Right cardiac atrium (tissue), 5 donors: ENCODE data around the gene SHFL. TPM values are rescaled to one million over a fixed set of nuclear protein-coding genes. Genes with fewer than 3 reads are reported as not detected.

Source experiments
- ATAC-seq, 2 donors: fragments of 200-7000 bp; cut with Tn5 transposase; one replicate each; pipeline versions ENCODE4 v1.8.0 to v1.9.1; 2020; ENCODE audit warnings: moderate library complexity in 2 of 2, mild to moderate bottlenecking in 1 of 2
- DNase-seq, 3 donors: peaks; one replicate each; pipeline ENCODE4 v3.0.0-alpha.2; 2020
- H3K27ac ChIP-seq: one replicate; pipeline ENCODE4 v1.5.1; 2013; ENCODE audit warnings: mild to moderate bottlenecking, low read length, control low read depth, moderate library complexity
- H3K27me3 ChIP-seq: one replicate; pipeline ENCODE4 v1.6.1; 2013; ENCODE audit not compliant: control insufficient read depth, insufficient read depth
- H3K4me1 ChIP-seq: one replicate; pipeline ENCODE4 v1.6.1; 2013; ENCODE audit warnings: low read length; ENCODE audit not compliant: control insufficient read depth, insufficient read depth
- H3K4me3 ChIP-seq: one replicate; pipeline ENCODE4 v1.5.1; 2013; ENCODE audit warnings: low read length, control low read depth
- H3K9me3 ChIP-seq: one replicate; pipeline ENCODE4 v1.6.1; 2013; ENCODE audit warnings: low read length; ENCODE audit not compliant: control insufficient read depth
- WGBS: extraction: QIAGEN DNeasy Blood & Tissue Kit; methylation state at CpG from one replicate; pipeline ENCODE4 v1.1.7; 2013; 5-methylcytosine and 5-hydroxymethylcytosine counted together
- intact Hi-C, 4 donors: fragments of 100-400 bp; cut with DNase I; formaldehyde crosslinking; loops; one replicate each; pipeline versions ENCODE4 v1.11.0 to v1.14.0; 2022 to 2023
- polyA plus RNA-seq: library from polyadenylated mRNA; stranded (reverse); fragments of 200-250 nt; gene quantifications from one replicate; pipeline ENCODE4 v1.2.3, GENCODE V29; 2013
- total RNA-seq, 4 donors: library from RNA; stranded (reverse); fragmentation: NEBNext Ultra II Directional; extraction: Animal tissue kit (Norgen Biotek cat#: 25700); gene quantifications; one replicate each; pipeline ENCODE4 v1.2.1, GENCODE V29; 2021
- donor health status: healthy with polysubstance abuse.
- donor health status: DM: no; HTN: yes; CAD: no.
- donor health status: DM: no; HTN: no; CAD: no.
- donor health status: DM: no; HTN: yes; CAD: no; lungs with severe emphysema.
- donor health status: DM: yes; HTN: yes; CAD: no.

The SHFL gene
- total and polyA plus RNA-seq, 5 donors, result 14.5 to 16.0 (median 15.7) TPM

- intact Hi-C loops, result no loop called here
- Histone ChIP-seq H3K4me1 (peaks cover 3% of the 10 kb centered on the region), H3K9me3 (no peaks in the 10 kb centered on the region), H3K4me3 (peak overlapping the region; percentile 75), H3K27ac (peak overlapping the region; percentile 72), H3K27me3 (no peaks in the 10 kb centered on the region)
- DNase-seq, result no peak
- 90% methylated on average over 18 of the region's 18 CpGs for WGBS
- no peak for ATAC-seq
Observed at GRCh38 chr19:10087296-10088061, 1.4 kb downstream of the SHFL start.

GRCh38 chr19:10088949-10089554 is 2.9 kb downstream of the SHFL start:
- Histone ChIP-seq H3K9me3 (no peaks in the 10 kb centered on the region), H3K27ac (no peak overlapping the region), H3K4me1 (peaks cover 3% of the 10 kb centered on the region), H3K27me3 (no peaks in the 10 kb centered on the region), H3K4me3 (no peak overlapping the region)
- intact Hi-C loops, result no loop called here
- 94% methylated on average over 6 of the region's 6 CpGs for WGBS
- no peak for DNase-seq
- no peak for ATAC-seq

GRCh38 chr19:10089801-10090375 is 3.8 kb downstream of the SHFL start:
- DNase-seq, result no peak
- Histone ChIP-seq H3K4me3 (no peak overlapping the region), H3K27ac (no peak overlapping the region), H3K4me1 (peaks cover 3% of the 10 kb centered on the region), H3K27me3 (no peaks in the 10 kb centered on the region), H3K9me3 (no peaks in the 10 kb centered on the region)
- intact Hi-C loops, result no loop called here
- no peak for ATAC-seq
- WGBS, result 87% methylated on average over 15 of the region's 15 CpGs

DNA sequence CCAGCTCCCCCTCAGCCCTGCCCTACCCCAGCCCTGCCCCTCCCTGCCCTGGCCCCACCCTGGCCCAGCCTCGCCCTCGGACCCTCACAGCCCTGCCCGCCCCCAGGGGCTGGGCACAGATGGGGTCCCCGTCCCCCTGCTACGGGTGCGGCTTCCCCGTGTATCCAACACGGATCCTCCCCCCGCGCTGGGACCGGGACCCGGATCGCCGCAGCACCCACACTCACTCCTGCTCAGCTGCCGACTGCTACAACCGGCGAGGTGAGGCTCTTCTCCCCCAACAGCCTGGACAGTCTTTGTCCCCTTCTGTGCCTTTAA is 5.2 kb downstream of the SHFL start:
- Histone ChIP-seq H3K27me3 (no peaks in the 10 kb centered on the region), H3K27ac (no peak overlapping the region), H3K4me1 (peaks cover under 1% of the 10 kb centered on the region), H3K9me3 (no peaks in the 10 kb centered on the region), H3K4me3 (no peak overlapping the region)
- intact Hi-C loops, result no loop called here
- no peak for DNase-seq
- ATAC-seq, result no peak
- 95% methylated on average over 17 of the region's 17 CpGs for WGBS

GRCh38 chr19:10091895-10092641 is 6.0 kb downstream of the SHFL start:
- Histone ChIP-seq H3K4me1 (peaks cover 2% of the 10 kb centered on the region), H3K27me3 (no peaks in the 10 kb centered on the region), H3K9me3 (no peaks in the 10 kb centered on the region), H3K27ac (no peak overlapping the region), H3K4me3 (no peak overlapping the region)
- WGBS, result 77% methylated on average over 13 of the region's 13 CpGs
- intact Hi-C loops, result no loop called here
- ATAC-seq, result no peak
- peak in 1 of 3 donors; percentile 60 for DNase-seq

DNA sequence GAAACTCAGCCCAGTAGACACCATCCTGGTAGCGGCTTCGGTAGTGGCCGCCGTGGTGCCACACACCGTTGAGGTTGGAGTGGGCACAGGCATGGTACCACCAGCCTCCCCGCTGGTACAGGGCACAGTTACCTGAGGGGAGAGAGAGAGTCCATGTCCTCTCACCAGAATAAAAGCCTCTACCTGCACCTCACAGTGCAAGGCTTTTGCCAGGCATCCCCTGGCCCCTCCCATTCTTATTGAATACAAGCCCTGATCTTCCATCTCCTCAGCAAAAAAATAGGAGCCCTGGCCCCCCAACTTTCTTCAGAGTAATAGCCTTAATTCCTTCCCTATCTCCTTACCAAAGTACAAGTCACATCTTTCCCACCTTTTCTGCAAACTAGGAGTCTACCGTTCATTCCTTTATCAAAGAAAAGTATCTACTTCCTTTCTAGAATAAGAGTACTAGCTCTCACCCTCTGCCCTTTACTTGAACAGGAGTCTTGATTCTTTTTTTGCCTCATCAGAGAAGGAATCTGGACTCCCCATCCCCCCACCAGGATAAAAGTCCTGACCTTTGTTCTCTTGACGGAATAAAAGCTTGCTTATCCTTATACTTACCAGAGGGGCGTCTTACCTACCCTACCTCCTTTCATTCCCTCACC is 6.7 kb downstream of the SHFL start:
- DNase-seq, result no peak
- H3K27me3 ChIP-seq, result no peaks in the 10 kb centered on the region
- 92% methylated on average over 9 of the region's 9 CpGs for WGBS
- H3K27ac ChIP-seq, result no peak overlapping the region
- no peak overlapping the region for H3K4me3 ChIP-seq
- no peak for ATAC-seq
- intact Hi-C loops, result no loop called here
- peaks cover 2% of the 10 kb centered on the region for H3K4me1 ChIP-seq
- H3K9me3 ChIP-seq, result no peaks in the 10 kb centered on the region

GRCh38 chr19:10093295-10094186 is 7.4 kb downstream of the SHFL start:
- 84% methylated on average over 22 of the region's 22 CpGs for WGBS
- ATAC-seq (no peak), DNase-seq (no peak)
- no peaks in the 10 kb centered on the region for H3K27me3 ChIP-seq
- H3K27ac ChIP-seq, result no peak overlapping the region
- H3K4me1 ChIP-seq, result peaks cover 2% of the 10 kb centered on the region
- no peaks in the 10 kb centered on the region for H3K9me3 ChIP-seq
- no peak overlapping the region for H3K4me3 ChIP-seq
- intact Hi-C loops, result no loop called here

DNA sequence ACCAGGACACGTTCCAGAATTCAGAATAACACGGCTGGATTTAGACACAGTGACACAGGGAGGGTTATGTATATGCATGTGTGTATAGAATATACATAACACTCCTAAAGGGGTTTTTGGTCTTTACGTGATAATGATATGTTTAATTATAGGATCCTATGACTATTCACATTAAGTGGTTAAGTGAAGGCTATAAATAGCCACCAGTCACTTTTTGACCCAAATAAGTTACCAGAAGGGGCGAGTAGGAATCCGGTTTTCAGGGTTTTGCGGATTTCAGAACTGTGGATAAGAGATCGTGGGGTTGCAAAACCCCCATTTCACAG is 9.5 kb downstream of the SHFL start:
- Histone ChIP-seq H3K4me3 (no peak overlapping the region), H3K27ac (no peak overlapping the region), H3K9me3 (no peaks in the 10 kb centered on the region), H3K4me1 (peaks cover 2% of the 10 kb centered on the region), H3K27me3 (no peaks in the 10 kb centered on the region)
- WGBS, result 24% methylated on average over 7 of the region's 7 CpGs
- intact Hi-C loops, result no loop called here
- ATAC-seq (no peak), DNase-seq (no peak)

DNA sequence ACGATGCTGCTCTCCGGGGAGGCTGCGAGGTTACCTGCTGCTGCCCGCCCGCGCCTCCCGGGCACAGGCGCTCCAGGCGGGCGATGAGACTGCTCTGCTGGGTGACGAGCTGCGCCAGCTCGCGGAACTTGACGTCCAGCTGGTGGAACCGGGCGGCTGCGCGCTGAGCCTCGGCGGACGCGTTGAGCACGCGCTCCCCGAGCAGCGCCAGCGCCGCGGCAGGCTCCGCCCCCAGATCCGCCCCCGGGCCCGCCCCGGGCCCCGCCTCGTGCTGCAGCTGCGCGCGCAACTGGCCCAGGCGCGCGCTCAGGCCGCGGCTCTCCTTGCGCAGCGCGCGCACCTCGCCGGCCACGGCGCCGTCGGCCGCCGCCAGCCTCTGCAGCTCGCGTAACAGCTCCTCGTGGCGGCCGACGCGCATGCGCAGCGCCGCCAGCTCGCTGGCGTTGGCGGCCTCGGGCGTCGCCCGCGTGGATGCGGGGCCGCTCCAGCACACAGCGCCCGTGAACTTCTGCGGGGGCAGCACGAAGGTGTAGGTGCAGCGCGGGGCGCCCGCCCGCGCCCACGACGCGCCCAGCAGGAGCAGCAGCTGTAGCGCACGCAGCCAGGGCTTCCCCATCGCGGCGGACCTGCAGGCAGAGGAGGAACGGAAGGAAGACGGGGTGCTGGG is 10.0 kb downstream of the SHFL start:
- 3% methylated on average over 97 of the region's 97 CpGs for WGBS
- DNase-seq, result peak; percentile 93 to 97 (median 97)
- H3K4me3 ChIP-seq, result peak overlapping the region; percentile 29
- peaks cover 2% of the 10 kb centered on the region for H3K4me1 ChIP-seq
- intact Hi-C loops, result no loop called here
- peak; percentile 80 to 87 for ATAC-seq
- H3K27me3 ChIP-seq, result no peaks in the 10 kb centered on the region
- H3K9me3 ChIP-seq, result no peaks in the 10 kb centered on the region
- peak overlapping the region; percentile 28 for H3K27ac ChIP-seq

DNA sequence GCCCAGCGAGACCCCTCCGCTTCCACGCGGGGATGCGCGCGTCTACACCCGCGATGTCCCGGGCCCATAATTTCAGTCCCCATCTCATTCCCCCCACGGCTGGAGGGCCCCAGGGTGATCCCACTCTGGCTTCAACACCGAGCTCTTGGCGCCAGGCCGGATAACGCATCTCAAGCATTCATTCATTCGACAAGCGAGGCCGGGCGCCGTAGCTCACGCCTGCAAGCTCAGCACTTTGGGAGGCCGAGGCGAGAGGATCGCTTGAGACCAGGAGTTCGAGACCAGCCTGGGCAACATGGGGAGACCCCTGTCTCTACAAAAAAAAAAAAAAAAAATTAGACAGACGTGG is 10.5 kb downstream of the SHFL start:
- intact Hi-C loops, result no loop called here
- Histone ChIP-seq H3K4me3 (peak overlapping the region; percentile 29), H3K9me3 (no peaks in the 10 kb centered on the region), H3K27ac (no peak overlapping the region), H3K27me3 (no peaks in the 10 kb centered on the region), H3K4me1 (peaks cover 2% of the 10 kb centered on the region)
- WGBS, result 21% methylated on average over 26 of the region's 26 CpGs
- peak; percentile 58 to 82 (median 75) for DNase-seq
- ATAC-seq, result no peak
